NCI-H1694 treated with DMSO at 0.1 percent for 48 hours (cell line): ENCODE data around the gene GRK5.
A peak's percentile ranks its signal among the peaks of the same experiment; 100 is the strongest.

ENCODE experiments used
- DNase-seq: peaks from one replicate; lab custom pipeline; 2025; lab: John Stamatoyannopoulos, UW

Gene GRK5

GRCh38 chr10:119362122-119362521 lies 154.8 kb downstream of the GRK5 start:
- DNase-seq: no peak

DNA sequence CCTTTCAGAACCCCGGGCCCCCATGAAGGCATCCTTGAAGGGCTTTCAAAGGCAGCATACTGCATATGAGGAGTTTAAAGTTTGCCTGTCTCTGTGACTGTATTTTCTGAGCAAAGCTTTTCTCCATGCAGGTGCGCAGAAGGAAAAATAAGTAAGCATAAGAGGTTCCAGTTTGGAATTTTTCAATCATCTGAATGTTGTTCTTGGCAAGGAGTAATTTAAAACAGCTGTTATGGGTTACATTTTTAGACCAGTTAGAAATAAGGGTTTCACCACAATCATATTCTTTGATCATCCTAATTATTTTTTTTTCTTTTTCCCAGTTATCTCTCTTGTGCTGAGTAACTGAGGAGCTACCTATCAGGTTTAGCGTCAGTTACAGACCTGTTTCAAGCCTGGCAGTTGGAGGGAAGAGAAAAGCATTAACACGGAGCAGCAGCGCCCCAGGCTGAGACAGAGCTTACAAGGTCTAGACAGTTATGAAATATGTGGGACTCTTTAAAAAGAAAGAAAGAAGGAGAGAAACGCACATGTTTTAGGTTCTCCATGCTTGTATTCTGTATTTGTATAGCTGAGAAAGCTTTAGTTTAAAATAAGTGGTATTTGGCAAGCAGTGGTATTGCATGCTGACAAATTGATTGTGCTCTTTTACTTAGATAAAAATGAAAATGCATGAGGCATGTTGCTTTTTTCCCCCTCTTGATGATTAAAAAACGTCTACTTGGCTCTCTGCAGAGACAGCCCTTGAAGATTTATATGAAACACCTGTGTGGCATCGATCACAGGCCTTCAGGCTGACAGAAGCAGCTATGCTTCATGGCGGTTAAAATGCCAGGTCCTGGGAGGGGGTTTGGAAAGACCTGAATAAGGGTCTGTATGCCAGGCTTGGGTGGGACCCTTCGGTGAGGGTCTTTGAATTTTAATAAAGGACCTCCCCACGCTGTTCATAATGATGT lies 157.6 kb downstream of the GRK5 start:
- no peak for DNase-seq

- no peak for DNase-seq
Observed at GRCh38 chr10:119365773-119366599, 158.6 kb downstream of the GRK5 start.

DNA sequence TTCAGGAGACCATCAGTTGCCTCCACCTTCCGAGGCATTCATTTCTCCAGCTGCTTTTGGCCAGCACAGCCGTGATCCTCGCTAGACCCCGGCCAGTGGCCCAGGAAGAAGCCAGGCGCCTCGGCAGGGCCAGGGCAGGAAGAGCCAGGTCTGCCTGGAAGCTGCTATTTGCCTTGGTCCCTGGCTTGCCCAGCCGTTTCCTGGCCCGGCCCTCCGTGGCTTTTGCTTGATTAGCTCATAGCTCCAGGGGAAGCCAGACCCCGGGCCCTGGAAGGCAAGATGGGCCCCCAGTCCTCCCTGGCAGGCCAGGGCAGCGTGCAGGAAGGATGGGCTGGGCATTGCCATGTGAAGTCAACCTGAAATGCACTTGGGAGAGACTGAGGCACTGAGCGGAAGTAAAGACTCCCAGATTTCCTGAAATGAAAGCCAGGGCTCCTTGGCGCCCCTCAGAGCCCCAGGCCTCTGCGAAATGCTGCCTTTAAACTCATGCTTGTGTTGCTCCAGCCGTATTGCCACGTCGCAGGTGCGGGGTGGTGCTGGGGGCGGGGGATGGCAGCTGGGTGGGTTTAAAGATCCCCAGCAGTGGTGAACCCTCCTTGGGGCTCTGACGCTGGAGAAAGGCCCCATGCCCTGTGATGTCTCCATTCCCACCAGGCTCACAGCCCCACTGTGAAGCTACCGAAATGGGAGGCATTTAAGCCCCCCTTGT lies 160.6 kb downstream of the GRK5 start:
- DNase-seq: no peak

GRCh38 chr10:119368581-119368980 lies 161.2 kb downstream of the GRK5 start:
- DNase-seq: no peak

- no peak for DNase-seq
Observed at GRCh38 chr10:119368991-119369869, 161.9 kb downstream of the GRK5 start.

- DNase-seq: no peak
Observed at GRCh38 chr10:119370111-119370741, 162.9 kb downstream of the GRK5 start.

DNA sequence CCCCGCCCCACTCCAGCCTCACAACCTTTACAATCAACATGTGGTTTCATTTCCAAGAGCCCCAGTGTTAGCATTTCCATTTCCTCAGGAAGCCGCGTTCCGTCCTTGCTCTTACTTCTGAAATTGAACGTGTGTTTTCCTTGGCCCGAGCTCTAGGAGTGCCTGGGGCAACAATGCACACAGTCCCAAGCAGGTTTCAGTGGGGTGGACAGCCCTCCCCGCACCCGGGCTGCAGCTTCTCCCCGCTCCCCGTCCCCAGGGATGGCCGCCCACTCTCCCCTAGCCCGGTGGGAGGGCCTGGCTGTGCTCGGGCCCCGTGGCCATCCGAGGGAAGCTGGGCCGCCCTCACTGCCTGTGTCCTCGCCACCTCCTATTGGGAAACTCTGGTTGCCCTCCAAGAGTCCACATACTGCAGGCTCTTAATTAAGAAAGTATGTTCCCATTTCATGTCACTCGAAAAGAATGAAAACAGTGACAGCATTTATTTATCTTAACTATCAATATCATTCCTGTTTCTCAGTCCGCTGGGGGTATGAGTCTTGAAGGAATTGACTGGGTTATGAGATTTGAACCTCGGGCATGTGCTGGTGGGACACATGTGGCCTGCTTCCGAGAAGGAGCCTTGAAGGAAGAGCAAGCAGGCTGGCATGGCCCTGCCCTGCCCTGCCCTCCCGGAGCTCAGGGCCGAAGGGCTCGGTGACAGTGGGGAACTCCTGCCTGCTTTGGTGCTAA lies 163.8 kb downstream of the GRK5 start:
- DNase-seq: no peak

DNA sequence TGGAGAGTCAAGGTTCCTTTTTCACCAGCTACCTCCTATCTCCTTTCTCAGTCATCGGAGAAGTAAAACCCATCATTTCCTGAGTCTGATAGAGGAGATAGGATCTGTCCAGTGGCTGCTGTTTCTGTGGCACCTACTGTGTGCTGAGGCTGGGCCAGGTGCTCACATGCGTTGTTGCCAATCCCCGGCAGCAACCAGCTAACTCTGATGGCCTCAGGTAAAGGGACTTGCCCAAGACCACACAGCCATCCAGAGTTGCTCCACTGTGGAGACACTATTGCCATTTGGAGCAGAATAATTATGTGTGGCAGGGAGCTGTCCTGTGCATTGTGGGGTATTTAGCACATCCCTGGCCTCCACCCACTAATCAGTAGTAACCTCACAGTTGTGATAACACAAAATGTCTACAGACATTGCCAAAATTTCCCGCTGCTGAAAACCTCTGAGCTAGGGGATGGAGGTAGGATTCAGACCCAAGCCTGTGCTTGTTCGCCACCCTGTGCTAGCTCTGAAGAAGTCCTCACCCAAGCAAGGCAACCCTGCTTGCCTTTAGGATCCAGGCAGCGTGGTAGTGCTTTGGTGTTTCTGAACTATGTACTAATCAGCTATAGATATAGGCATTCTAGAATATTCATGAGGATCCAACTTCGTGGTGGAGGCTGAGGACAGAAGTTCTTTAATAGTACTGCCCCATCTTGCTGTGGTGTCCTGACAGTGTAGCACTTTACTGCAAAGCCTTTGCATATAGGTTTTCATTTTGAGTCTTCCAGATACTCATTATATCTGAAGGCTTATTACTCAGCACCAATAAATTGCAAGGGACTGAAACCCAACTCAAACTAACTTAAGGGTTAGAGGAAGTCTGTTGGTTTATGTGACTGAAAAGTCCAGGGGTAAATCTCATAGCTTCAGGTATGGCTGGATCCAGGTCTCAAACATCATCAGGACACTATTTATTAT lies 164.6 kb downstream of the GRK5 start:
- no peak for DNase-seq

DNA sequence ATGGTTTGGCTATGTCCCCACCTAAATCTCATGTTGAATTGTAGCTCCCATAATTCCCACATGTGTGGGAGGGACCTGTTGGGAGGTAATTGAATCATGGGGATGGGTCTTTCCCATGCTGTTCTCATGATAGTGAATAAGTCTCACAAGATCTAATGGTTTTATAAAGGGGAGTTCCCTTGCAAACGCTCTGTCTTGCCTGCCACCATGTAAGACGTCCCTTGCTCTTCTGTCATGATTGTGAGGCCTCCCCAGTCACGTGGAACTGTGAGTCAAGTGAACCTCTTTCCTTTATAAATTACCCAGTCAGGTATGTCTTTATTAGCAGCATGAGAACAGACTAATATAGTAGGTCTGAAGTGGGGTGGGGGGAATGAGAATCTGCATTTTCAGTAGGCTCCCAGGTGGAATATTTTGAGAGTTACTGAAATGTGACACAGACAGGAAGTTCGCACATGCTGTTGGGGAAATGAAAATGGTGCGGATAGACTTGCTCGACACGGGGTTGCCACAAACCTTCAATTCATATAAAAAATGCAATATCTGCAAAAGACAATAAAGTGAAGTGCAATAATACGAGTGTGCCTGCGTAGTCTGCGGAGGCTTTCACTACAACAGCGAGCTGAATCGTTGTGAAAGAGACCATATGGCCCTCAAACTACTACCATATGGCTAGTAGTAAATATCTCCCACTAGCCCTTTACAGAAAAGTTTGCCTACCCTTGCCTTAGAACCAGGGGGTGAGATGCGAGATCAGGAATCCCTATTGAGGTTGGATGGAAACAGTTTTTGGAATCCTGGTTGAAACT lies 166.1 kb downstream of the GRK5 start:
- DNase-seq: peak; percentile 31

DNA sequence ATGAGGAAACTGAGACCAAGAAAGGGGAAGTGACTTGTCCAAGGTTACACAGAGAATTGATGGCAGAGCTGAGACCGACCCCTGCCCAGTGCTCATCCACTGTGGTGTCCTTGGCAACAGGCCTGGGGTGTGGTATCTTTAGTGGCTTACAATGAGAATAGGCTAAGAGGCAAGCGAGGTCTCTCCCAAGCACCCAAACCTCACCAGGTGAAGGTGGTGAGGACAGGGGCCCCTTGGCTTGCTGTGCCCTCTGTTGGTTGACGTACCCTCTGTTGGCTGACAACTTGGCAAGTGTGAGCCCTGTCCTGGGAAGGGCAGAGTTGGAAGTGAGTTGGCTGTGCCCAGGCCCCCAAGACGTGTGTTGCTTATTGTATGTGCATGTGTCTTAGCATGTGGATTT lies 166.9 kb downstream of the GRK5 start:
- DNase-seq: no peak

DNA sequence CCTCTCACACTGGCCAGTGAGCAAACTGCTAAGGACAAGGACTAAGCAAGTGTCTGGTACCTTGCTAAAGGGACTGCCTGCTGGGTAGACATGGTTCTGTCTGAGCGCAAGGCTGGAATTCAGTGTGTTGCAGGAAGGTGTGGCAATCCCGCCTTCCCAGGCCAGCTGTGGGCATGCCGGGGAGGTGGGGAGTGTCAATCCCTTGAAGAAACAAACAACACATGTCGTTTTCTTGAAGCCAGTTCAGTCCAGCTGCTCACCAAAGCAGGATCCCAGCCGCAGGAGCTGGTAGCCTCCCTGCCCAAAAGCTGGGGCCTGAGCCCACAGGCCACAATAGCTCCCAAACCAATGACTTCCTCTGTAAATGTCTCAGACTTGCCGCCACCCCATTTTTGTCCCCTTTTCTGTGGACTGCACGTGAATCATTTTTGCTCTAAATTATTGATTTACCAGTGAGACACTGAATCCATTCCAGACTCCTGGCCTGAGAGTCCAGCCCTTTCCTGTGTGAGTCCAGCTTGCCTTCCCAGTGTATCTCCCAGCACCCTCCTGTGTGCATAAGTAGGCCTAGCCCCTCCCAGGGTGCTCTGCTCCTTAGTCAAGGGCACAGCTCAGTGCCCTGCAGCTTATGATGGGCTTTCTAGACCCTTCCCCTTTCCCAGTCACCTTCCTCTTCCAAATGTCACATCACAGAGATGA lies 168.4 kb downstream of the GRK5 start:
- DNase-seq: no peak

DNA sequence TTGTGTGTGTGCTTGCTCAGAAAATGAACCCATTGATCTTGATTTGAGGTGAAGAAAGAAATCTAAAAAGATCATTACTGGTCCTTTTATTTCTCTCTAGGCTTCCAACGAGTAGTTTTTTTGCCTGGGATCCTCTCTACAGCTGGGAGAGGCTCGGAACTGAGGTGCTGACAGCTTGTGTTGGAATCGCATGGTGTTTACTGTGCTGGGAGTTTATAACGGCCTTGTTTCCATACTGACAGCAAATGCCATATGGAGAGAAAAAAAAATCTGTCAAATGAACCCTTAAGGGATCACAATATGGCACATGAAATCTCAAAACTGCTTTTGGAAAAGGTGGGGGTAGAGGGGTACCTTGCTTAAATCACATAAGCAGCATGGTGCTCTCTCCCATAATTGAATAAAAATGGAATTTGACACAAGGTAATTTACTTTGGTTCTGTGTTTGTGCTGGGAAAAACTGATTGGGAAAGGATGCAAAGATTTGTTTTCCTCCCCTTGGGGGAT lies 170.1 kb downstream of the GRK5 start:
- DNase-seq: peak; percentile 86

GRCh38 chr10:119377958-119378736 lies 170.8 kb downstream of the GRK5 start:
- DNase-seq: no peak

DNA sequence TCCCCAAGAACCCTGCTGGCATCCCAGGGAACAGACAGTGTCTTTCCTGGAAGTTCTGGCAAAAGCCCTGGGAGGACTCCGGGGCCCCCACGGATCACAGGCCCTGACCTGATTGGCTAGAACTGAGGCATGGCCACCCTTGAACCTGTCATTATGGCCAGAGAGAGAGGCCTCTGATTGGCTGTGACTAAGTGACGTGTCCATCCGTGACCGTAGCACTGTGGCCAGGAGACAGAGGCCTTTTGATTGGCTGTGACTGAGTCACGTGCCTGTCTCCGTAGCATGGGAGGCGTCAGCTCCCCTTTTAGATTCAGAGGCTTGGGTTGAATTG lies 171.3 kb downstream of the GRK5 start:
- no peak for DNase-seq

DNA sequence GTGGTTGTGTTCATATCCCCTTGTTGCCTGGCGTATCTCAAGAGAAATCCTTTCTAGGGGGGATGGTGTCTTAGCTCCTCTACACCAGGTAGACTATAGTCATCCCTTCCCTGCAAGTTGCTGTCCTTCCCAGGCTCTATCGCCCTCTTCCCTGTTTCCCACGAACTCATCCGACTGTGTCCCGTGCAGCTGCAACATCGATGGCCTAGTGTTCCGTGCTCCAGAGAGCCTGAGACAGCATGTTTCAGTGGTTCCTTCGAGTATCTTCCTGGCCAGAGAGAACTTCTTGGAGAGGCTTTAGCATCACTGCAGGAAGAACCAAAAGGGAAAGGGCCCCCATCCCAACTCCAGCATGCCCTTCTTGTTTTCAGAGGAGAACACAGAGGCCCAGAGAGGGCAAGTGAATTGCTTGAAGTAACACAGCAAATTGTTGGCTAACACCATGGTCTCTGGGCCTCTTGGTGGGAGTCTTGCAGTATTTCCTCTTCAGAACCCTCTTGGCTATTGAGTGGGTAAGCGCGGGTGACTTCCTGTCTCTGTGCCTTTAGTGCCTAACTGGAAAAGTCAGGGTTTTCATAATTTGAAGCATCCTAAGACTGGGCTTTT lies 172.2 kb downstream of the GRK5 start:
- DNase-seq: no peak
